Small intestine (tissue), 7 donors: ENCODE data around the gene WNK2. TPM values are rescaled to one million over a fixed set of nuclear protein-coding genes. Genes with fewer than 3 reads are reported as not detected.

Experiments used
- DNase-seq, 2 donors: peaks; one replicate each; pipeline versions ENCODE4 v3.0.0 to v3.0.0-alpha.2; 2013
- FAIRE-seq: peaks from 2 replicates; lab custom pipeline; 2012; peaks lifted over from hg19 to GRCh38; lab: Jason Lieb, UNC
- H3K27ac ChIP-seq, 3 donors: one replicate each; pipeline ENCODE4 v1.5.1; 2013; ENCODE audit warnings: low read length in 2 of 3, mild to moderate bottlenecking in 2 of 3, control low read depth in 1 of 3, inconsistent platforms in 1 of 3, low read depth in 1 of 3, moderate library complexity in 1 of 3
- H3K27me3 ChIP-seq, 3 donors: one replicate each; pipeline ENCODE4 v1.6.1; 2013; ENCODE audit warnings: low read length in 3 of 3, inconsistent platforms in 1 of 3; ENCODE audit not compliant: control insufficient read depth in 3 of 3, insufficient read depth in 3 of 3
- H3K36me3 ChIP-seq, 3 donors: one replicate each; pipeline ENCODE4 v1.6.1; 2013; ENCODE audit warnings: low read length in 3 of 3, inconsistent platforms in 1 of 3, low read depth in 1 of 3, mild to moderate bottlenecking in 1 of 3, moderate library complexity in 1 of 3; ENCODE audit not compliant: control insufficient read depth in 3 of 3, insufficient read depth in 2 of 3
- H3K4me1 ChIP-seq, 3 donors: one replicate each; pipeline ENCODE4 v1.6.1; 2013; ENCODE audit warnings: low read length in 2 of 3, inconsistent platforms in 1 of 3, low read depth in 1 of 3, mild to moderate bottlenecking in 1 of 3, moderate library complexity in 1 of 3; ENCODE audit not compliant: control insufficient read depth in 3 of 3, insufficient read depth in 2 of 3
- H3K4me3 ChIP-seq, 3 donors: one replicate each; pipeline ENCODE4 v1.5.1; 2013; ENCODE audit warnings: low read length in 3 of 3, control low read depth in 1 of 3, inconsistent platforms in 1 of 3, low read depth in 1 of 3, mild to moderate bottlenecking in 1 of 3, moderate library complexity in 1 of 3
- H3K9me3 ChIP-seq, 2 donors: one replicate each; pipeline ENCODE4 v1.6.1; 2013; ENCODE audit warnings: low read depth in 1 of 2, low read length in 1 of 2; ENCODE audit not compliant: control insufficient read depth in 2 of 2, insufficient read depth in 1 of 2
- WGBS, 3 donors: extraction: QIAGEN DNeasy Blood & Tissue Kit; methylation state at CpG; one replicate each; pipeline ENCODE4 v1.1.7; 2013; 5-methylcytosine and 5-hydroxymethylcytosine counted together
- polyA plus RNA-seq, 4 donors: library from polyadenylated mRNA; stranded (reverse) in 3 of 4; unstranded in 1 of 4; fragments of 200-250 nt in 3 of 4; fragments of 120-200 nt in 1 of 4; gene quantifications; one replicate each; pipeline versions ENCODE4 v1.2.1 to v1.2.3, GENCODE V29; 2013
- donor health status: healthy with polysubstance abuse.
- donor health status: control.
- donor health status: control.
- donor health status: Bipolar disorder and iron deficiency.
- donor health status: healthy.

Gene WNK2
- polyA plus RNA-seq, 4 donors: 13.8 to 101 (median 33.8) TPM

DNA sequence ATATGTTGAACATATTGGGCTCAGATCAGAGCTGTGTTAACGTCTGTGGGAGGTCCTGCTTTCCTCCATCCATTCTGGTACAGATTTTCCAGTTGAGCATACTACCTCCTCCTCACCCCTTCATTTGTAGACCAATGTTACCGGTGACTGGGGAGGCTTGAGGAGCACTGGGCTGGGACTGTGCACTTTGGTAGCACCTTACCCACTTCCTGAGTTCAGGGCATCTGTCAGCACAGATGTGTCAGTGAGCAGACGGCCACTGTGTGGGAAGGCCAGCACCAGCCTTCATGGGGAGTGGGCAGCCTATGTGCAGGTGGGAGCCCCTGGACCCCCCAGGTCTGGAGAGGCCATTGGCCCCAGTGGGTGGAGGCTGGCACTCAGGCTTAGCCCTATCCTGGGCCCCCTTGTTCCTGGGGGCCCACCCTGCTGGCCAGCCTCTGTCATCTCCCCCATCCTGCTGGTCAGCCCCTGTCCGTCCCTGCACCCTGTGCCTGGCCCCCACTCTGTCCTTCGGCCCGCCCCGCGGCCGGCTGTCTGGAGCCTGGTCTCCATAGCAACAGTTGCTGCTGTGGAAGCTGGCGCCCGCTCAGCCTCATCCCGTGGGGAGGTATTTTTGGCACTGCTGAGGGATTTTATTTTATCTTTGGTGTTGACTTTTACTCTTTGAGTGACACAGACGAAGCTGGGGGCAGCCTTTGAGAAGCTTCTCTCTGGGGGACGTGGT is 21.3 kb downstream of the WNK2 start:
- Histone ChIP-seq H3K36me3 (peaks cover 0 to 12% (median 0%) of the 10 kb centered on the region in 3 donors), H3K27ac (peak overlapping the region; percentile 6 to 40 (median 18)), H3K9me3 (no peaks in the 10 kb centered on the region), H3K4me3 (no peak overlapping the region), H3K4me1 (peaks cover 0 to 93% (median 9%) of the 10 kb centered on the region in 3 donors), H3K27me3 (no peaks in the 10 kb centered on the region)
- peak; percentile 44 to 45 for DNase-seq
- 12 to 28% (median 24%) methylated on average over 14 of the region's 14 CpGs for WGBS, 3 donors
- no peak for FAIRE-seq

DNA sequence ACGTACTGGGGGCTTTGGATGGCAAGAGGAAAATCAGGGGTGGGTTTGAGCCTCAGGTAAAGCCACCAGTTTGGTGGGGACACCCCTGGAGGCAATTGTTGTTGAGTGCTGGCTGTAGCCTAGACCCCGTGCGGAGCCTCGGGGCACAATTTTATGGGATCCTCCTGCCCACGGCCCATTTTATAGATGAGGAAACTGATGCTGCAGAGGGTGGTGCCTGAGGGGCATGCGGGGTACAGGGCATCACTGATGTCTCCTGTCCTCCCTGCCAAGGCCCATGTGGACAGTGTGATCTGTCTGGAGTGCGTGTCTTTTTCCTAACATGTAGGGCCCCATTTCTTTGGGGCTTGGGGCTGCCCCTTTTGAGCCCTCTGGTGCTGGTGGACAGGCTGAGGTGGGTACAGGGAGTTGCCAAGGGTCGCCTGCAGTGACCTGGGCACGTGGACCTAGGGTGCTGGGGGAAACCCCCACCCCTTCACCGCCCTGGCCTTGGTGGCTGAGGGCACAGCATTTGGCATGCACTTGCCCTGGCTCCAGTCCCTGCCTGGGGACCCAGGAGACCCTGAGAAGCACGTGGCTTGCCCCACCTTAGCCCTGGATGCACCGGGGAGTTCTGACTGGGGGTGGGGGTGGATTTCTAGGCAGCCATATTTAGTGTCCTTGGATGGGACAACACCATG is 22.1 kb downstream of the WNK2 start:
- Histone ChIP-seq H3K27ac (peak overlapping the region in 1 of 3 donors; percentile 40), H3K4me3 (no peak overlapping the region), H3K9me3 (no peaks in the 10 kb centered on the region), H3K4me1 (peaks cover 0 to 98% (median 9%) of the 10 kb centered on the region in 3 donors), H3K27me3 (no peaks in the 10 kb centered on the region), H3K36me3 (peaks cover 0 to 11% (median 0%) of the 10 kb centered on the region in 3 donors)
- DNase-seq (no peak), FAIRE-seq (no peak)
- 51 to 68% (median 60%) methylated on average over 12 of the region's 12 CpGs for WGBS, 3 donors

DNA sequence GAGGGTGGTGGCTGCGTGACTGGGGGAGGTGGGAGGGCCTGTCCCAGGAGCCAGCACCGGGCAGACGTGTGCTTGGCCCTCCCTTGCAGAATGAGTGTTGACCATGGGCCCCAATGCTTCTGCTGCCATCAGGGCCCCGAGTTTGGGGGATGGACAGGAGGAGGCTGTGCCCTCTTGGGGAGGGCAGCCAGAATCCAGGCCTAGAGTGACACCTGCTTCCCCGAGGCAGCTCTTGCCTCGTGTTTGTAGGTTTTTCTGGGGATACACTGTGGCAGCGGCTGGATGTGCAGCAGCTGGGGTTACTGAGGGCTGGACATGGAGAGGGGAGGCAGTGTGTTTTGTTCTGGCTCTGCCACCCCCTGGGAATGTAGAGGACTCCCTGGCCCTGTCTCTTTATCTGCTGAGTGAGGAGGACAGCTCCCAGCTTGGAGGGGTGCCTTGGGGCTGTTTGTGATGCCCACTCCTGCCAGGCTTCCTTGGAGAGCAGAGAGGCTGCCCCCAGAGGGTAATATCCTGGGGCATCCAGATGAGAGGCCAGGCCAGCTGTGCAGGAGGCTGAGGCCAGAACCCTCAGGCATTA is 22.7 kb downstream of the WNK2 start:
- H3K4me1 ChIP-seq: peaks cover 0 to 97% (median 9%) of the 10 kb centered on the region in 3 donors
- H3K27me3 ChIP-seq: no peaks in the 10 kb centered on the region
- H3K9me3 ChIP-seq: no peaks in the 10 kb centered on the region
- peak overlapping the region in 2 of 3 donors; percentile 66 to 70 for H3K27ac ChIP-seq
- no peak for FAIRE-seq
- WGBS, 3 donors: 42 to 65% (median 46%) methylated on average over 7 of the region's 7 CpGs
- DNase-seq: no peak
- peaks cover 0 to 11% (median 0%) of the 10 kb centered on the region in 3 donors for H3K36me3 ChIP-seq
- no peak overlapping the region for H3K4me3 ChIP-seq

DNA sequence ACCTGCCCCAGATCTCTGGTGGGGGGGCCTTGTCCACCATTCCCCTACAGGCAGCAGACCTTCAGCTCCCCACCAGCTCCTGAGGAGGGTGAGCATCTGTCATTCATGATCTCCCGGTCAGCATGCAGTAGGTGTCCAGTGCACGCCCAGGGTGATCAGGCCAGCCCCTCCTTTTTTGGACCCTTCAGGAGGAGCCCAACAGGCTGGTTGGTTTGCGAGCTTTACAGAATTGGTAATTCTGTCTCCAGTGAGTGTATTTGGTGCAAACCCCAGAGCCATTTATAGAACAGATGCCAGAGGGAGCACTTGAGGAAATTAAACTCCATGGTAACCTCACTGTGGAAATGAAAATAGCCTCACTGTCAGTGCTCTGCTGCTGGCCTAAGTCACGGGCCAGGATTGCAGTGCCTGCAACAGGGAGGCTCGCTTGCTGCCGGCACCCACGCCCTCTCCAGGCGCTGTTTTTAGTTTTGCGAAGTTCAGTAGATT is 23.4 kb downstream of the WNK2 start:
- Histone ChIP-seq H3K4me3 (no peak overlapping the region), H3K9me3 (no peaks in the 10 kb centered on the region), H3K4me1 (peaks cover 0 to 97% (median 9%) of the 10 kb centered on the region in 3 donors), H3K27me3 (no peaks in the 10 kb centered on the region), H3K27ac (peak overlapping the region; percentile 2 to 70 (median 66)), H3K36me3 (peaks cover 0 to 14% (median 0%) of the 10 kb centered on the region in 3 donors)
- DNase-seq: peak; percentile 54 to 63
- 29 to 38% (median 37%) methylated on average over 9 of the region's 9 CpGs for WGBS, 3 donors
- FAIRE-seq: no peak

DNA sequence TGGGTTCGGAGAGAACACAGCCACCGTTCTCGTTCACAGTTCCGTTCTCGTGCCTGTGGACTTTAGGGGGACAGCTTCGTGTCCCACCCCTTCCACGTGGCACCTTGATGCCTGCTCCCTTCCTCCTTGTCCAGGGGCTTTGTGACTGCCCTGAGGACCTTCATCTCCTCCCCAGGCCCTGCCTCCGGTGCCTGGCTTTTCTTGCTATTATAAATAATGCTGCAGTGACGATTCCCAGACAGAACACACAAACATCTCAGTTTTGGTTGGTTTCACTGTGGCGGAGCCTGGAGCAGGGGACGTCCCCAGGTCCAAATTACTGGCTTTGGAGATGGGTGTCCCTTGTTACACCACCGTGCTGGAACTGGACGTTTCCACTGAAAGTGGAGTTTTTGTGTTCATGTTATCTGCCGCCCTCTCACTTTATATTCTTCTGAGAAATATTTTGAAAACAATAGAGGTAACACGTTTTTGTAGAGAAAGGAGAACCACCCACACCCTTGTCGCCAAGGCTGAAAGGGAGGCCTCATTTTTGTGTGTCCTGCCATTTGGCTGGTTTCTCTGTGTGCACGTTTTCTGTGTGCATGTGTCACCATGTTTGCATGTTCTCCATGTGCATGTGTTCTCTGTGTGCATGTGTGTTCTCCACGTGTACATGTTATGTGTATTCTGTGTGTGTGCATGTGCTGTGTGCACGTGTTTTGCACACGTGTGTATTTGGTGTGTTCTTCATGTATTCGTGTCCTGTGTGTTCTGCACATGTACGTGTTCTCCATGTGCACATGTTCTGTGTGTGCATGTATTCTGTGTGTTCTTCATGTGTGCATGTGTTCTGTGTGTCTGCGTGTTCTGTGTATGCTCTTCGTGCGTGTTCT is 24.2 kb downstream of the WNK2 start:
- Histone ChIP-seq H3K27me3 (no peaks in the 10 kb centered on the region), H3K27ac (peak overlapping the region; percentile 28 to 91 (median 72)), H3K4me1 (peaks cover 0 to 95% (median 13%) of the 10 kb centered on the region in 3 donors), H3K36me3 (peaks cover 0 to 15% (median 0%) of the 10 kb centered on the region in 3 donors), H3K9me3 (no peaks in the 10 kb centered on the region), H3K4me3 (no peak overlapping the region)
- no peak for DNase-seq
- FAIRE-seq: no peak
- WGBS, 3 donors: 37 to 52% (median 46%) methylated on average over 25 of the region's 25 CpGs

DNA sequence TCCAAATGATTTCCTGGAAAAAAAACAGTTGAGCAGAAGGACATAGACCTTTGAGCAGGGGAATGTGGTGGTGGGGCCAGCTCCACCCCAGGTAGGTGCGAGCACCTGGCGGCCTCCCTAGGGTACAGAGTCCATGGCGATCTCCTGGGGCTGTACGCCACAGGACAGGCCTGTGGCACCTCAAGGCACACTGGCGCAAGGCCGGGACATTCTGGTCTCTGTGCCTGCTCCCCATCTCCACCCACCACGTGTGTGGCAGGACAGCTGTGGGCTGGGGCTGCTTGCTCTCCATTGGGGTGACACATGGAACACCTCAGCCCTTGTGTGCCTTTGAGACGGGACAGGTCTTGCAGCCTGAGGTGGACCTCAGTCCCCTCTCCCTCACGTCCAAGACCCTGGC is 25.2 kb downstream of the WNK2 start:
- WGBS, 3 donors: 13 to 64% (median 28%) methylated on average over 9 of the region's 9 CpGs
- Histone ChIP-seq H3K27me3 (no peaks in the 10 kb centered on the region), H3K36me3 (peaks cover 0 to 15% (median 0%) of the 10 kb centered on the region in 3 donors), H3K27ac (peak overlapping the region; percentile 78 to 95 (median 91)), H3K4me1 (peaks cover 0 to 86% (median 13%) of the 10 kb centered on the region in 3 donors), H3K4me3 (peak overlapping the region in 1 of 3 donors; percentile 2), H3K9me3 (no peaks in the 10 kb centered on the region)
- FAIRE-seq: no peak
- peak; percentile 94 to 98 for DNase-seq

DNA sequence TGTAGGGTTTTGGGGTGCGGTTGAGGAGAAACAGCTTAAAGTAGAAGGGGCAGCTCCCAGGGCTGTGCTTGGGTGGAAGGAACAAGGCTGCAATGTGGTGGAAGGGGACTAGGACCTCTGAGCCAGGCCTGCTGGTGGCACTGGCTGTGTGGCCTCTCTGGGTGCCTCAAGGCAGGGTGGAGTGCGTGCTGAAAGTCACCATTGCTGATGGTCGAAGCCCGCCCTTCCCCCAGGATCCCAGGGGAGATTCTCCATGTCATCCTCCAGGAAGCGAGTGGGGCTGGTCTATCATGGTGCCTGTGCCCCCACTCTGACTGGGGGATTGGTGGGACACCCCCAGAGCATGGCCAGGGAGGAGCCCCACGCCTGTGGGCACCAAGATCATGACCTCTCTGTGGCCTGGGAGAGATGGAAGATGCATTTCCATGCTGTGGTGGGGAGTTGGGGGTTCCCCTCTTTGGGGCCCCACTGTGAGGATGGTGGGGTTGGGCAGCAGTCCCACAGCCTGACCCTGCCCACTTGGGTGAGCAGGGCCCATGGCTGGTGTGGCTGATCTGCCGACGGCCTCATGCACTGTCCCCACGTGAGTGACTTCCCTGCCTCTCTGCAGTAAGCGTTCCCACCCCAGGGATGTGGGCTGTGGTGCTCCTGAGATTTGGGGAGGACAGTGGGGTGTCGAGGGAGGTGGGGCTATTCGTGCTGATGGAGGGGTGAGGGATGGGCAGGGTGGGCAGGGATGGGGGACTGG is 25.8 kb downstream of the WNK2 start:
- peaks cover 0 to 79% (median 13%) of the 10 kb centered on the region in 3 donors for H3K4me1 ChIP-seq
- peak overlapping the region in 1 of 3 donors; percentile 2 for H3K4me3 ChIP-seq
- no peaks in the 10 kb centered on the region for H3K27me3 ChIP-seq
- 58 to 81% (median 65%) methylated on average over 12 of the region's 12 CpGs for WGBS, 3 donors
- peak overlapping the region; percentile 78 to 95 (median 91) for H3K27ac ChIP-seq
- no peaks in the 10 kb centered on the region for H3K9me3 ChIP-seq
- FAIRE-seq: no peak
- H3K36me3 ChIP-seq: peaks cover 0 to 15% (median 0%) of the 10 kb centered on the region in 3 donors
- peak in 1 of 2 donors; percentile 35 for DNase-seq
